CD14-positive monocyte (primary cell): ENCODE results near the gene PLCB1. TPM values are rescaled to one million over a fixed set of nuclear protein-coding genes. Genes with fewer than 3 reads are reported as not detected.

ENCODE experiments used
- DNase-seq, 3 donors: peaks; one replicate each; pipeline ENCODE4 v3.0.0-alpha.2; 2011 to 2022
- H2AFZ ChIP-seq: 2 replicates; pipeline ENCODE4 v1.6.0; 2012; ENCODE audit warnings: mild to moderate bottlenecking, low read depth, low read length, inconsistent platforms; ENCODE audit not compliant: insufficient read depth, poor library complexity, severe bottlenecking
- H3K27ac ChIP-seq, 2 donors: 1 replicate in 1 of 2; 2 replicates in 1 of 2; pipeline ENCODE4 v1.5.1; 2012 to 2013; ENCODE audit warnings: low read length in 2 of 2, control low read depth in 1 of 2, inconsistent platforms in 1 of 2, low read depth in 1 of 2, mild to moderate bottlenecking in 1 of 2
- H3K27me3 ChIP-seq, 2 donors: one replicate each; pipeline versions ENCODE4 v1.6.0 to v1.6.1; 2011 to 2013; ENCODE audit warnings: low read length in 2 of 2; ENCODE audit not compliant: control insufficient read depth in 2 of 2, insufficient read depth in 2 of 2
- H3K36me3 ChIP-seq, 2 donors: replicated peaks in 1 of 2; 1 replicate in 1 of 2; 2 replicates in 1 of 2; pipeline versions ENCODE4 v1.5.1 to v1.6.1; 2012 to 2013; ENCODE audit warnings: low read length in 2 of 2, control low read depth in 1 of 2, inconsistent platforms in 1 of 2, mild to moderate bottlenecking in 1 of 2; ENCODE audit not compliant: insufficient read depth in 2 of 2, control insufficient read depth in 1 of 2
- H3K4me1 ChIP-seq, 2 donors: 1 replicate in 1 of 2; 2 replicates in 1 of 2; pipeline versions ENCODE4 v1.5.1 to v1.6.1; 2012 to 2013; ENCODE audit warnings: low read length in 2 of 2, control low read depth in 1 of 2, inconsistent platforms in 1 of 2, mild to moderate bottlenecking in 1 of 2, moderate library complexity in 1 of 2; ENCODE audit not compliant: insufficient read depth in 2 of 2, control insufficient read depth in 1 of 2
- H3K4me2 ChIP-seq: replicated peaks from 2 replicates; pipeline ENCODE3; 2012; ENCODE audit warnings: low read length, moderate library complexity, mild to moderate bottlenecking; ENCODE audit not compliant: poor library complexity, severe bottlenecking; ENCODE audit errors: extremely low read depth
- H3K4me3 ChIP-seq, 3 experiments: fragments of 200-600 bp in 1 of 3; sonication (generic) in 1 of 3; replicated peaks in 1 of 3; 1 replicate in 2 of 3; 2 replicates in 1 of 3; pipeline ENCODE4 v1.5.1; 2011 to 2013; ENCODE audit warnings: low read length in 3 of 3, mild to moderate bottlenecking in 3 of 3, control low read depth in 2 of 3, low read depth in 2 of 3, inconsistent platforms in 1 of 3, moderate library complexity in 1 of 3
- H3K79me2 ChIP-seq: 2 replicates; pipeline ENCODE4 v1.6.0; 2012; ENCODE audit warnings: mild to moderate bottlenecking, control low read depth, inconsistent platforms, low read length, moderate library complexity; ENCODE audit not compliant: insufficient read depth
- H3K9ac ChIP-seq: 2 replicates; pipeline ENCODE4 v1.6.0; 2017; ENCODE audit warnings: low read length, mild to moderate bottlenecking; ENCODE audit not compliant: insufficient read depth, poor library complexity, severe bottlenecking
- H3K9me3 ChIP-seq, 2 donors: replicated peaks in 1 of 2; 1 replicate in 1 of 2; 2 replicates in 1 of 2; pipeline versions ENCODE4 v1.5.1 to v1.6.1; 2012 to 2013; ENCODE audit warnings: low read length in 2 of 2, control low read depth in 1 of 2; ENCODE audit not compliant: control insufficient read depth in 1 of 2, insufficient read depth in 1 of 2
- H4K20me1 ChIP-seq: 2 replicates; pipeline ENCODE4 v1.6.0; 2012; ENCODE audit warnings: mild to moderate bottlenecking, low read length, control low read depth, moderate library complexity; ENCODE audit not compliant: insufficient read depth
- H3K27ac Mint-ChIP-seq, 7 donors: one replicate each; pipeline ENCODE4 v1.8.0; 2020; ENCODE audit warnings: mild to moderate bottlenecking in 7 of 7, mixed read lengths in 7 of 7, moderate library complexity in 6 of 7, inconsistent platforms in 2 of 7
- H3K27me3 Mint-ChIP-seq, 3 donors: one replicate each; pipeline ENCODE4 v1.8.0; 2021 to 2022; ENCODE audit warnings: low read depth in 3 of 3, mild to moderate bottlenecking in 3 of 3, mixed read lengths in 3 of 3, moderate library complexity in 3 of 3, inconsistent platforms in 1 of 3
- H3K36me3 Mint-ChIP-seq, 2 donors: one replicate each; pipeline ENCODE4 v1.8.0; 2020; ENCODE audit warnings: mixed read lengths in 2 of 2, inconsistent platforms in 1 of 2, mild to moderate bottlenecking in 1 of 2
- H3K4me1 Mint-ChIP-seq: one replicate; pipeline ENCODE4 v1.8.0; 2020; ENCODE audit warnings: mild to moderate bottlenecking, mixed read lengths
- H3K4me3 Mint-ChIP-seq, 2 donors: one replicate each; pipeline ENCODE4 v1.8.0; 2020; ENCODE audit warnings: mild to moderate bottlenecking in 2 of 2, mixed read lengths in 2 of 2, moderate library complexity in 1 of 2
- H3K9me3 Mint-ChIP-seq, 7 donors: one replicate each; pipeline ENCODE4 v1.8.0; 2020 to 2022; ENCODE audit warnings: mixed read lengths in 7 of 7, mild to moderate bottlenecking in 6 of 7, moderate library complexity in 6 of 7, inconsistent platforms in 2 of 7
- CTCF ChIP-seq: fragments of 200-600 bp; IDR thresholded peaks from one replicate; pipeline ENCODE4 v1.8.0; 2022; ENCODE audit warnings: antibody characterized with exemption, mild to moderate bottlenecking
- WGBS: methylation state at CpG from one replicate; pipeline ENCODE4 v1.1.5; 2013; ENCODE audit warnings: missing lambda C conversion rate; ENCODE audit not compliant: insufficient coverage; 5-methylcytosine and 5-hydroxymethylcytosine counted together
- intact Hi-C, 2 donors: fragments of 100-400 bp; cut with micrococcal nuclease; formaldehyde crosslinking; loops; one replicate each; pipeline versions ENCODE4 v1.15.0 to v1.15.1; 2023
- polyA plus RNA-seq, 3 donors: library from polyadenylated mRNA; depleted of rRNA in 1 of 3; unstranded in 2 of 3; stranded (reverse) in 1 of 3; fragments of 300-500 nt in 2 of 3; fragments of >200 nt in 1 of 3; fragmentation: Illumina TruSeq in 2 of 3; gene quantifications; 1 replicate in 2 of 3; 2 replicates in 1 of 3; pipeline ENCODE4 v1.2.3, GENCODE V29; 2012 to 2021

The PLCB1 gene
- polyA plus RNA-seq, 3 donors, result 8.6 to 16.4 (median 13.2) TPM

- Histone ChIP-seq H3K9me3 (no peaks in the 10 kb centered on the region), H3K36me3 (peaks cover 6 to 26% of the 10 kb centered on the region in 2 donors), H3K4me3 (no peak overlapping the region), H4K20me1 (no peaks in the 10 kb centered on the region), H3K79me2 (no peaks in the 10 kb centered on the region), H3K4me1 (no peaks in the 10 kb centered on the region), H3K27ac (no peak overlapping the region), H3K9ac (no peak overlapping the region), H3K4me2 (no peak overlapping the region), H2AFZ (no peak overlapping the region), H3K27me3 (no peaks in the 10 kb centered on the region)
- DNase-seq, result no peak
- TF ChIP-seq CTCF, result no peak
- Mint-ChIP-seq H3K4me3 (no peak overlapping the region), H3K36me3 (peaks cover 8 to 28% of the 10 kb centered on the region in 2 donors), H3K9me3 (no peaks in the 10 kb centered on the region), H3K27me3 (no peaks in the 10 kb centered on the region), H3K27ac (no peak overlapping the region), H3K4me1 (peaks cover 2% of the 10 kb centered on the region)
- intact Hi-C loops, result no loop called here
Measured at GRCh38 chr20:8788831-8789230, 656.8 kb downstream of the PLCB1 start.

GRCh38 chr20:8790442-8791074 is 658.5 kb downstream of the PLCB1 start:
- Histone ChIP-seq H2AFZ (no peak overlapping the region), H3K9ac (no peak overlapping the region), H3K4me1 (no peaks in the 10 kb centered on the region), H3K9me3 (no peaks in the 10 kb centered on the region), H3K27ac (no peak overlapping the region), H3K4me3 (no peak overlapping the region), H3K79me2 (no peaks in the 10 kb centered on the region), H3K27me3 (no peaks in the 10 kb centered on the region), H3K4me2 (no peak overlapping the region), H4K20me1 (no peaks in the 10 kb centered on the region), H3K36me3 (peaks cover 6 to 26% of the 10 kb centered on the region in 2 donors)
- Mint-ChIP-seq H3K36me3 (peaks cover 8 to 28% of the 10 kb centered on the region in 2 donors), H3K27ac (no peak overlapping the region), H3K27me3 (no peaks in the 10 kb centered on the region), H3K4me1 (peaks cover 2% of the 10 kb centered on the region), H3K4me3 (no peak overlapping the region), H3K9me3 (no peaks in the 10 kb centered on the region)
- TF ChIP-seq CTCF, result peak; percentile 98
- peak in 2 of 3 donors; percentile 9 to 10 for DNase-seq
- WGBS, result 20% methylated on average over 1 of the region's 5 CpGs
- intact Hi-C loops, result no loop called here
